ENCODE data around the gene AXIN2.

GRCh38 chr17:65504141-65504540, 57.3 kb downstream of the AXIN2 start:
- TF ChIP-seq CTCF (conservative IDR thresholded peaks at IDR 0.05; ENCODE audit: low read length) (no peak), EZH2phosphoT487 (IDR thresholded peaks at IDR 0.05; ENCODE audit: borderline replicate concordance) (no peak)
